ENCODE measurements around the gene PRDX6. TPM values are rescaled to one million over a fixed set of nuclear protein-coding genes. Genes with fewer than 3 reads are reported as not detected.

Gene PRDX6
- total RNA-seq, 1 experiment from 2014 or later, result 533 TPM

- Histone ChIP-seq H3K23me2 (ENCODE audit: insufficient read length, low read depth, low read length, poor library complexity, severe bottlenecking) (no peaks in the 10 kb centered on the region), H3K79me2 (ENCODE audit: insufficient read depth, low read length) (no peaks in the 10 kb centered on the region), H2BK12ac (ENCODE audit: insufficient read length, low read depth, low read length) (no peak overlapping the region), H4K8ac (replicated peaks; ENCODE audit: insufficient read length, low read depth, low read length) (no peak overlapping the region), H2BK120ac (ENCODE audit: low read depth, low read length, poor library complexity, severe bottlenecking) (no peak overlapping the region), H3K4ac (ENCODE audit: low read depth, low read length) (no peak overlapping the region), H2AK5ac (ENCODE audit: insufficient read length, low read length) (no peak overlapping the region), H3K18ac (ENCODE audit: insufficient read length, low read depth, low read length) (no peak overlapping the region), H3K23ac (ENCODE audit: insufficient read length, low read depth, low read length) (no peak overlapping the region), H3K9me3 (ENCODE audit: control insufficient read depth, low read depth, low read length) (peaks cover 4% of the 10 kb centered on the region), H3K9ac (ENCODE audit: extremely low read depth, insufficient read length, low read length) (no peak overlapping the region), H2AFZ (ENCODE audit: low read length) (no peak overlapping the region), H4K91ac (ENCODE audit: insufficient read length, low read depth, low read length) (no peak overlapping the region), H2BK20ac (ENCODE audit: low read depth, low read length, poor library complexity, severe bottlenecking) (no peak overlapping the region), H3K4me1 (ENCODE audit: insufficient read depth, low read length) (no peaks in the 10 kb centered on the region), H3K14ac (ENCODE audit: insufficient read depth, low read length) (no peak overlapping the region), H4K5ac (ENCODE audit: insufficient read length, low read depth, low read length) (no peak overlapping the region), H3K4me2 (ENCODE audit: insufficient read depth, insufficient read length, low read length) (no peak overlapping the region), H3K27me3 (ENCODE audit: insufficient read depth, low read length) (no peaks in the 10 kb centered on the region), H3K56ac (ENCODE audit: insufficient read length, low read depth, low read length) (no peak overlapping the region), H4K20me1 (ENCODE audit: control insufficient read depth, insufficient read depth, insufficient read length) (no peaks in the 10 kb centered on the region), H3K79me1 (ENCODE audit: insufficient read depth, low read depth, low read length, poor library complexity, severe bottlenecking) (no peaks in the 10 kb centered on the region), H3K27ac (ENCODE audit: insufficient read length, low read depth, low read length) (no peak overlapping the region), H2BK5ac (ENCODE audit: insufficient read length, low read length) (no peak overlapping the region), H3T11ph (ENCODE audit: low read length) (no peak overlapping the region), H2BK15ac (ENCODE audit: low read depth, low read length) (no peak overlapping the region)
- Mint-ChIP-seq H3K27me3 (ENCODE audit: low read depth) (no peaks in the 10 kb centered on the region), H3K9me3 (peaks cover 14 to 24% of the 10 kb centered on the region in 2 experiments; a peak in 4 of 5 replicates), H3K4me1 (peaks cover 0 to 3% of the 10 kb centered on the region in 2 experiments; a peak in 2 of 4 replicates), H3K36me3 (ENCODE audit: insufficient read depth in 1 of 3, low read depth in 3 of 3) (peaks cover 6 to 24% (median 17%) of the 10 kb centered on the region in 3 experiments; a peak in 6 of 7 replicates), H3K27ac (no peak overlapping the region), H3K4me3 (no peak overlapping the region)
- DNase-seq, result no peak
- no CpG with 5 or more reads among the region's 4 CpGs for WGBS (ENCODE audit: extremely low coverage, insufficient read length, low lambda C conversion rate)
- no peak for TF ChIP-seq CTCF (conservative IDR thresholded peaks at IDR 0.05)
Observed at GRCh38 chr1:173499729-173500128, 22.6 kb downstream of the PRDX6 start.
